GM19025 (cell line): Measurements from ENCODE around the gene PKD1L1.
"Not testable (repeated sequence)": the region's sequence is repeated elsewhere in the genome, so short reads cannot be mapped to it uniquely, and the experiment has no call there.

Experiments
- ATAC-seq: cut with Tn5 transposase; IDR thresholded peaks from one replicate; pipeline ENCODE4 v1.9.1; 2021; ENCODE audit warnings: mild to moderate bottlenecking, low read depth, moderate library complexity; ENCODE audit not compliant: unreplicated experiment

Gene PKD1L1

DNA sequence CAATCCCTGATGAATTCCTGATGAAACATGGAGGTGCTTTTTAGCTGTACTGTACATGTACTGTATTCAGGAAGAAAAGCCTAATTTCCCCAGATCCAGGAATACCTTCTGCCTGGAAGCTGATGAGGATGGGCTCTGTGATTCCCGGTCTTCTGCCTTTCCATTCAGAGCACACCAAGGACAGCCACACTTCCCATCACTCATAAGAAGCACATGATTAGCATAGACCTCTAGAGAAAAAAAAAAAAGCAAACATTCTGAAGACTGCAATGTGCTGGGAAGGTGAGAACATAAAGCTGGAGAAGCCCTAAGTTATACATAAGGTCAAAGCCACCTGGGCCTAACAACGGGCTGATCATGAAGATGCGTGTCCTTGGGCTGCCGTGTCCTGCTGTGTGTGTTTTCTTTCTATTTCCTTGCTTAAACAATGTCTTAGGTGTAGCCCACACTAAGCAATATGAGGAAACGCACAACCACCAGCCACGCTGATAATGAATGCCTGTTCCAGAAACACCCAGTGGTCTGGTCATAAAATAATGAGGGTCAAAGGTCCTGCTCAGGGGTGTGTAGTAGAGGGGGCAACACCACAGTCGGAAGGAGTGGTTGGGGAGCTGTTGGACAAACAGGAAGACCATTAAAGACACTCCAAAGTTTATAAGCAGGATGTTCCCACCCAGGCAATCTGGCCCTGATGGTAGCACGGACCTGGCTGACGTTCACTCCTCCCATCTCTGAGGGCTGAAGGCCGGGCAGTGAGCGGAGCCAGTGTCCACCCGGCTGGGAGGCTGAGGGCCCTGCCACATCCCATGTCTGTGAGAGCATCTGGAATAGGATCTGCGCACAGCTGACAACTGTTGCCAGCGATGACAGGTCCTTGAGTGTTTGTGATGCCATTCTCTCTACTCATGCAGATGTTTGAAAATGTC is 7.9 kb downstream of the PKD1L1 start:
- ATAC-seq: no peak

DNA sequence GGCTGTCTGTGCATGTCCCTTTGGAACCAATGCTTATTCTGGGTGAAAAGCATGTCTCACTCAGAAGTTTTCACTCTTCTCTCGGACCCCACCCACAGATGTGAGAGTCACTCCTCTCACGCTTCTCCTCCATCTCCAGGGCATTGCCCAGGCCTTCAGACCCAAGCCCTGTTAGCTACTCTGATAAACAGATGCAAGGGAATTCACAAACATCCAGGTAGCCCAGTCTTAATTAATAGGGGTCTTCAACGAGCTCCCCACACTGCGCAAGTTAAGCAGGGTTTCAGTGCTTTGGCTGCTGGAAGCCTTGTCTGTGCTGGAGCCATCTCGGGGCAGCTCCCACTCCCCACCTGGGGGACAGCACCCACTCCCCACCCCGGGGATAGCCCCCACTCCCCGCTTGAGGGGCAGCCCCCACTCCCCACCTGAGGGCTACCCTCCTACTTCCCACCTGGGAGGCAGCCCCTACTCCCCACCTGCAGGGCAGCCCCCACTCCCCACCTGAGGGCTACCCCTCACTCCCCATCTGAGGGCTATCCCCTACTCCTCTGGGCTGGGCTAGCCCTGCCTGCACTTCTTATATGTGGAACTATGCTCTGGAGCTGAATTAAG is 8.7 kb downstream of the PKD1L1 start:
- ATAC-seq: no peak

DNA sequence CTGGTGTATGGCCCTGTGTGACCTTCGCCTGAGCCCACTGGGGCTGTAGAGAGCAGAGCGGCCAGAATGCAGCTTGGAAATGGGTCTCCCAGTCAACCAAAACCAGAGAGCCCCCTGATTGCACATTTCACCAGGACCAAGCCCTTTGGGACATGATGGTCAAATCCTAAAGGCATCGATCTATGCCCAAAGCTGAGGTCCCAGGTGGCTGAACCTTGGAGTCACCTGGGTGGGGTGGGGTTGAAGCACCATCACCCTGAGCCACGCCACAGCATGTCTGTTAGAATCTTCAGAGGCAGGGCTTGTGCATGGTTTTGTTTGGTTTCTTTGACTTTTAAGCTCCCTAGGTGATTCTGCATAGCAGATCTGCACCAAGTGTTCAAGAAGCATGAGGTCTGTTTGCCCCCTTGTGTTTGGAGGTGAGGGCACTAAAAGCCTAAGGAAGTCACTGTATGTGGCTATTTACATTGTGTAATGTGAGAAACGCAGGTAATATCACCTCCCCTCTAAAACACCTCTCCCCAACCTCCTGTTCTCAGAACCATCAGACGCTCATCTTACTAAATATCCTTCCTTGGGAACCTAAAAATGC is 9.6 kb downstream of the PKD1L1 start:
- ATAC-seq: no peak

DNA sequence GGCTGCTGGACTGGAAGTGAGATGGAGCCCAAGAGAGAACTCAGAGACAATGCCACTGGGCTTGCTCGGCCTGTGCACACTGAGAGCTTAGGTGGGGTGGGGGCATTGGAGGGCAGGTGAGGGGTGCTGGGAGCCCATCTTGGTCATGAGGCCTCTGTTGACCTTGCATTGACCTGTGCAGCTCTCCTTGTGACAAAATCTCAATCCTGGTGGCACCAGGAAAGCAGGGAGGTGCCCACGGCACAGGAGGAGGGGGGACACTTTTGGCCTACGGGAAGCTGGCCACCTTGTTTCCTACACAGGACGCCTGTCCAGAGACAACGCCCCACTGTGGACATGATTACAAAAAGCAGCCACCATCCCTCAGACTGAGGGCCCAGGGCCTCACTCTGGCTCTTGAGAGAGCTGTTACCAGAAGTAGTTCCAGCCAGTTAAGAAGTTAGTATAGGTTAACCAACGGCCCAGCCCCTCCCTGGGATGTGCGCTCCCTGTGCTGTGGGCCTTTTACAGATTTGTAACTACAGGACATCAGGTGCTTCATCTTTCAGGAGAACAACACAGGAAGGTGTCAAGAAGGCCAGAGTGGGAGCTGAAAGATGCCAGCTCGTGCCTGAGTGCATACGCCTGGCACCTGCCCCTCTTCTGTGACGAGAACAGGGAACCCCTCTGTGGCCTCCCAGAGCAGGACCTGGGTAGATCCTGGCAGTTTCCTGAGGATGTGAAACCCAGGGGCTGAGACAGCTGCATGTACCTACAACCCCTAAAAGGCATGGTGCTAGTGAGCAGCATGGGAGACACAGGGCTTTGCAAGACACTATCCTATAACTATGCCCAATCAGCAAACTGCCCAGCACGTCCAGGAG is 10.3 kb downstream of the PKD1L1 start:
- ATAC-seq: peak; percentile 43

DNA sequence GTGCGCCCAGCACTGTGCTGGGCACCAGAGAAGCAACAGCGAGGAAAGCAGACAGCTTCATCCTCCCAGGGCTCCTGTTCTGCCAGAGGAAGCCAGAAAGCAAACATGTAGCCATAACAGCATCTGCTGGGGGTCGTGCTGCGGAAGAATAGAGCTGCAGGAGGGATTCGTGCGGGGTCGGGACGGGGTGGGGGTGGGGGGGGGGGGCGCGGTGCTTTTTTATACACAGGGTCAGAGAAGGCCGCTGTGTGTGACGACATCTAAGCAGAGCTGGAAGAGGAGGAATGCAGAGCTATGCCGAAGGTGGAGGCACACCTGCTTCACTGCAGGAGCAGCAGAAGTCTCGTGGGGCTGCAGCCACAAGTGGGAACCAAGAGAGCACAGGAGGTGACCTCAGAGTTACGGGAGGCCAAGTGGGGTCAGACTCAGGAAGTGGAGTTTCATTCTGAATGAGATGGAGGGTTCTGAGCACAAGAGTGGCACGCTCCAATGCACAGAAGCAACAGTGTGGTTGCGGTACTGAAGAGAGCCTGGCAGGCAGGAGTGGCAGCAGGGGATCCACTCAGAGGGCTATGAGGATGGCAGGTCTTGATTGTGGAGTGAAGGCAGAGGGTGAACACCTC is 11.1 kb downstream of the PKD1L1 start:
- ATAC-seq: peak; percentile 90

DNA sequence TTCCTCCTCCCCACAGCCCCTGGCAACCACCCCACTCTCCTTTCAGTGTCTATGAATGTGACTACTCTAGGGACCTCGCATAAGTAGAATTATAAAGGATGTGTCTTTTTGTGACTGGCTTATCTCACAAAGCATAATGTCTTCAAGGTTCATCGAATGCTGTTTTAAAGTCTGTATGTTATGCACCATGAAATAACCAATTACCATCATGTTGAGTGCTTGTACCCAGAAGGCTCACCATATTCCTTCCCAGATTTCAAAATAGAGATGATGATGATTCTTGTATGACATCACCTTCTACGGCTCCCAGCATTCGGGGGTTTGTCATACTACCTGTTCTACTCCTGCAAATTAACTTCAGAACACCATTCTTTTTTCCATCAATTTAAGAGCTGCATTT is 11.9 kb downstream of the PKD1L1 start:
- no peak for ATAC-seq

DNA sequence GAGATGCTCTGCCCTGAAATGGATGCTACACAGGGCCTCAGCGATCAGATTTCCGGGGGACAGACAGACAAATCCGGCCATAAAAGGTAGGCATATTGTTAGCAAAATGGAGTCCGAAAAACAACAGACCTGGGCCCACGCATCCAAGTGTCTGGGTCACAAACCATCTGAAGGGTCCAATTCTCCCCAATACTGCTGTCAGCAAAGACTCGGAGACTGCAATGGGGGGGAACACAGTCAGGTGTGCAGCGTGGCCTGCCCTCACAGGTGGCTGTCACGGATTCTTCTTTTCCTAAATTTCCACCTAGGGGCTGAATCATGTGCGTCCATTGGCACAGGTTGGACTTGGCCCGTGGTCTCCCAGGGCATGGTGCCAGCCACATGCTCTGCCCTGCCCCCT is 12.9 kb downstream of the PKD1L1 start:
- no peak for ATAC-seq

DNA sequence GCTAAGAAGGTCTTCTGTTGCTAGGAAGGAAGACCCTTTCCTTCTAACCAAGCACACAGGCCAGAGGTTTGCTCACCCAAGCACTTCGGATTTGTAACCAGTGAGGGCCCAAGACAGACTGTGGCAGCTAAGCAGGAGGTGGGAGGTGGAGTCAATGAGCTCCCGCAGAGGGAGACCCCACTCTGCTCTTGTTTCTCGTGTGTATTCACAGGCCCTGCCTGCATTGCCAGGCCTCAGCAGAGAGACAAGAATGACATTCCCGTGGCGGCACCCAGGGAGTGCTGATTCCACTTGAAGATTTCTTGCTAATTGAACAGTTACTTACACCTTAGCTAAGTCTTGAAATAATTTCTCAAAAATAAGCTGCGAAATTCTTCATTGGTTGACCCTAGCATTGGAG is 13.4 kb downstream of the PKD1L1 start:
- ATAC-seq: no peak

DNA sequence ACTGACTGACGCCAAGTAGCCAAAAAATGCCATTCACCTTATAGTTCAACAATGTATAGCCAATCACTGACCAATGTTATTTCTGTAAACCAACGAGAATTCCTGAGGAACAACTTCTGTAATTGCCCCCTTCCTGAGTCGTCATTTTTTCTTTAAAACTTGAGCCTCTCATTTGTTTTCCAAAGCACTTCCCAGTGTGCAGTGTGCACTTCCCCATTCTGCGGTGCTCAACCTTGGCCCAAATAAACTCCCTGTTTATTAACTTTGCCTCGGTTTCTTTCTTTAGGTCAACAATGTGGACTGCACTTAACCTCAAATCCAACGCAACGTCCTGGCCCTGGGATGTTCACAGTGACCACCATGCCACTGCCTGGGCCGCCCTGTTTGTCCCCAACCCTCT is 15.1 kb downstream of the PKD1L1 start:
- ATAC-seq: no peak

DNA sequence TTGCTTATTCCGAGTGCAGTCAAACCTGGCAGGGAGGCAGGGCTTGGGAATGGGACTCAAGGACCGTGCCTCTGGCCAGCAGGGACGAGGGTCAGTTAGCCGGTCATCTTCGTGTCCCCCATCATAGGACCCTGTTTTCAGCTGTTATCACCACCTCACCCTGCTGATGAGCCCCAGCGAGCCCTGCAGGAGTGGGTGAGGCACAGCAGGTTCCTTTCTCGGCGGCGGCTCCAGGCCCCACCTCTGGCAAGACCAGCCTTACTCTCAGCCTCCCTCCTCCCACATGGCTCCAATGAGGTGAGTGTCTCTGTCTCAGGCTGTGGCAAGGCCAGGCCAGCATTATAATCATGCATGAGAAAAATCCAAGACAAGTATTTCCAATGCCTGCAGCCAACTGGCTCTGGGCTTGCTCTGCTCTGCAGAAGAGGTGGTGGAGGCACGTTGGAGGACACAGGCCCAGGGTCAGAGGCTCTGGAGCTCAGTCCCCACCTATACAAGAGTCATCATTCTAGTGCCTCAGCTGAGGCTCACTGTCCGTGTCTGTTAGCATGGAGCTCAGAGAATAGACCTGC is 15.7 kb downstream of the PKD1L1 start:
- ATAC-seq: no peak

DNA sequence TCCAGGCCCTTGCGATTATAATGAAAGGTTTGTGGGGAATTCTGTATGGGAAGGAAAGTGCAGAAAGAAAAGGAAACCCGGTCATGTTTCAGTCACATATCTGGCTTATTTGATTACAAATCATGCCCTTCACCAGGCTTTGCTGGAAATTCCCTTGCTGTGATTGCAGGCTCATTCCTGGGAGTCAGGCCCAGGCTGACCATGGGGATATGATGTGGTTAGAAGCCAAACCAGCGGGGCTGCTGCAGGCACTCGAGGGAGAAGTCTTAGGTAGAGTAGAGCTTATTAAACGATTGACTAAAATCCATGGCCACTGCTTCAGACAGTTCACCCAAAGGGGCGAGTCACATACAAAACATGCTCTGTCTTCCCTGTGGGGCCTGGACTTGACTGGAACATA is 16.2 kb downstream of the PKD1L1 start:
- no peak for ATAC-seq

DNA sequence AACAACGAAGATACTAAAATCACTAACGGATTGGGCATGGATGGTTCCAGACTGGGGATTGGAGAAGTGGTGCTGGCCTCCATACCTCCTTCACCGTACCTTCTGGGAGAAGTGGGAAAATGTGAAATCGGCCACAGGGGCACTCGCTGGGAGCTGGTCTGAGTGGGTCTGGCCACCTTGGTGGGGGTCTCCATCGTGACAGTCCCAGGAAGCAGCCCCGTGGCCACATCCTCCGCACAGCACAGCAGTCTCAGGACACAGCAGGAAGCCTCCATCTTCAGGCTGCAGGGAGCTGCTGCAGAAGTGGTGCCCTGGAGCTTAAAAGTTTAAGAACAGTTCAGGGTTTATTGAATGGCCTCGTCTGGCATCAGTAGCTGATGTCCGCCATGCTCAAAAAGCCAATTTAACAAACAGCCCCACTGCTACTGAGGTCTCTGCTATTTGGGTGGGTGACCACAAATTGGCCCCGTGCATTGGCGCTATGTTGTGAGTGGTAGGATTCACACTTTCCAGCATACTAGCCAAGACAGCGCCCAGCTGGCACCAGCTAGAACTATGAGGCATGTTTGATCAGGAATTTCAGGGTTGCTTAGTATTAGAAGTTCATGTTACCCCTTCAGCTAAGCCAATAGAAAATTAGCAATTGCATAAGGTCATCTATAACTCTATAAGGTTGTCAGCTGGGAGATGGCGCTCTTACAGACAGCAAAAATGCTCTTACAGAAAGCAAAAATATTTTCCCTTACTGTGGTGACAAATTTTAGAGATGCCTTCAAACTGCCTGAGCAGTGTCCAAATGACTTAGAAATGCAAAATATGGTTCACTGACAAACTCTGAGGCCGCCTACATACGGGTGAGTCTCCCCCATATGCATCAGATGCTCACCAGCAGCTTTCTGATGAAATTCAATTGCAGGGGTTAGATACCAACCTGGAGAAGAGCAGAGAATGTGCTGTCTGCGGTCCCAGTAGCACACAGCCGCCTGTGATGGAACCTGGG is 17.0 kb downstream of the PKD1L1 start:
- no peak for ATAC-seq

DNA sequence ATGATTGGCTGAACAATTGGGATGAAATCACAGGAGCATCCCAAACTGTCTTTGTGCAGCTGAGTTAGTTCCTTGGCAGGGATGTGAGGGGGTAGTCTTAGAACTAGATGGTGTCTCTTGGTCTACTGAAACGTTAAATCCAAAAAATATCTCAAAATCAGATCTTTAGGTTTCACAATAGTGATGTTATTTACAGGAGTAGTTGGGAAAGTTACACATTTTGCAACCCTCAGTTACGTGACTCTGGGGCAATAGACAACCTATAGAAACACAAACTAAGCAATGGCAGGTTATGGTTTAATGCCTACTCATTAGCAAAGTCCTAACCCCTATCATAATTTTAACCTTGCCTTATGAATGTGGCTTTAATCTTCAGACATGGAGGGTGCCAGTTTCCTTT is 24.0 kb downstream of the PKD1L1 start:
- no peak for ATAC-seq

DNA sequence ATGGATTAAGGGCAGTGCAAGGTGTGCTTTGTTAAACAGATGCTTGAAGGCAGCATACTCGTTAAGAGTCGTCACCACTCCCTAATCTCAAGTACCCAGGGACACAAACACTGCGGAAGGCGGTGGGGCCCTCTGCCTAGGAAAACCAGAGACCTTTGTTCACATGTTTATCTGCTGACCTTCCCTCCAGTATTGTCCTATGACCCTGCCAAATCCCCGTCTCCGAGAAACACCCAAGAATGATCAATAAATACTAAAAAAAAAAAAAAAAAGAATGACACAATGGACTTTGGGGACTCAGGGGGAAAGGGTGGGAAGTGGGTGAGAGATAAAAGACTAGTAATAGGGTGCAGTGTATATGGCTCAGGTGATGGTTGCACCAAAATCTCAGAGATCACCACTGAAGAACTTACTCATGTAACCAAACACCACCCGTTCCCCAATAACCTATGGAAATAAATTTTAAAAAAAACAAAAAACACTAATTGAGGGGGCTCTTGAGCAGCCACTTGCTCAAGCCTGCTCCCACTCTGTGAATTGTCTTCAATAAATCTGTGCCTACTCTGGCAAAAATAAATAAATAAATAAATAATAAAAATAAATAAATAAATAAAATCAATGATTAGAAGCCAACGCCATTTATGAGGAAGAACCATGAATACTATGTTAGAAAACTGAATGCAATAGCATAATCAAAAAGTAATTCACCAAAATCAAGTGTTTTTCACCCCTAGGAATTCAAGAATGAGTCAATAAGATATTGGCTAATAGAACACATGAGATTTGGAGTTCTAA is 25.0 kb downstream of the PKD1L1 start:
- not testable (repeated sequence) for ATAC-seq

DNA sequence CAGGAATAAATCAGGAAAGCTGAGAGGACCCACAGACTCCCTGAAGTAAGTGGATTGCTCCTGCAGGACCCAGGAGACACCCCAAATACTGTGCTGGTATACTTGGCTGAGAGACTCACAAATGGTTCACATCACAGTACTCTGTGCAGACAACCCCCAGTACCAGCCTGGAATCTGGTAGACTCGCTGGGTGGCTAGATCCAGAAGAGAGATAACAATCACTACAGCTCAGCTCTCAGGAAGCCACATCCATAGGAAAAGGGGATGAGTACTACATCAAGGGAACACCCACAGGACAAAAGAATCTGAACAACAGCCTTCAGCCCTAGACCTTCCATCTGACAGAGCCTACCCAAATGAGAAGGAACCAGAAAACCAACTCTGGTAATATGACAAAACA is 31.8 kb downstream of the PKD1L1 start:
- not testable (repeated sequence) for ATAC-seq

DNA sequence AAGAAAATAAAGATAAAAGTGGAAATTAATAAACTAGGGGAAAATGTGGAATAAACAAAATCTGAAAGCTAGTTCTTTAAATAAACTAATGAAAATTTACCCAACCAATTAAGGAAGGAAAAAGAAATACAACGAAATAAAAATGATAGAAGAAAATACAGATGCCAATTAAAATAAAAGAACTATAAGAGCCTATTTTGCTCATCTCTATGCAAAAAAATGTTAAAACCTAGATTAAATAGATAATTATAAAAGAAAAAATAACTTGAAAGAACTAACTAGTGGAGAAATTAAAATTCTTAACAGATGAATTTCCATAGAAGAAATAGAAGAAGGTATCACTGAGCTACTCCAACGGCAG is 32.7 kb downstream of the PKD1L1 start:
- ATAC-seq: no peak

DNA sequence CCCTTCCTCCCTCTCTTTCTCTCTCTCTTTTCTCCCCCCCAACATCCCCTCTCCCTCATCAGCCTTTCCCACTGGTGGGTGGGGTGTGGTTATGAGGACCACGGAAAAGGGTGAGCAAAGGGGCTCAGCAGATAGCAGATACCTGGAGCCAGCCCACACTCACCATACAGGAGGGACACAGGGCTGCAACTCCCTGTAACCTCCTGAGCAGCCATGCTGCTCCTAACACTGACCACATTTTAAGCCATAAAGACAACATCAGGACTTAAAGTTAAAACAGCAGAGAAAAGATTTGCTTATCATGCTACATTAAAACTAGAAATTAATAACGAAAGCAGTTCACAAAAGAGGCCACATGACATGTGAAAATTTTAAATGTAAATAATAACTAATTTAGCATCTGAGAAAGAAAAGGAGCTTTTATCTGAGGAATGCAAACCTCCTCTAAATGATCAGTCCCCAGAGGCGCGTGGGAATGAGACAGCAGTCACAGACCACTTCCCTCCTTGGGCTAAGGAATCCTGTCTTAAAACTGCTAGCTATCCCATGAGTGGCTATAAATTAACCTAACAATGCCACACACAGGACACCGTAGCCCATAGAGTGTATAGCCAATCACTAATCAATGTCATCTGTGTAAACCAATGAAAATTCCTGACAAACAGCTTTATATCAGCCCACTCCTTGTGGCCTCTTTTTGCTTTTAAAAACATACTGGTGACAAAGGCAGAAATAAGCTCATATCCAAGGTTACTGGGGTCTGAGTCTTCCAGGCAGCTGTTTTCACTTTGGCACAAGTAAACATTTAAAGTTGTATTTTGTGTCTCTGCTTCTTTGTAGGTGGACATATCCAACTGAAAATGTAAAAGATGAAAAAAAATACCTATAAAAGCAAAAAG is 33.3 kb downstream of the PKD1L1 start:
- ATAC-seq: no peak
